HCT116 (cell line): ENCODE data around the gene NTSR1. TPM values are rescaled to one million over a fixed set of nuclear protein-coding genes. Genes with fewer than 3 reads are reported as not detected.

Experiments
- ATAC-seq: fragments of 200-7000 bp; cut with Tn5 transposase; 2 replicates; pipeline ENCODE4 v1.9.1; 2020; ENCODE audit warnings: mild to moderate bottlenecking, moderate library complexity
- BruUV-seq: library from RNA; stranded (reverse); fragments of 400-500 nt; replicated peaks from 2 replicates; lab custom pipeline; 2021; lab: Mats Ljungman, UMichigan
- CTCF ChIA-PET: fragments of 300-600 bp; sonication (Branson Sonifier 250); formaldehyde crosslinking; loops from one replicate; lab custom pipeline; 2021; ENCODE audit warnings: antibody characterized with exemption; lab: Charles Lee
- POLR2A ChIA-PET: fragments of 300-600, 350-600 bp; sonication (Branson Sonifier 250); formaldehyde crosslinking; loops from one replicate; lab custom pipeline; 2021; ENCODE audit warnings: antibody characterized with exemption; lab: Charles Lee
- RAD21 ChIA-PET, 2 experiments: fragments of 300-600 bp; sonication (Branson Sonifier 250); formaldehyde crosslinking; loops; one replicate each; lab custom pipeline; 2023; ENCODE audit warnings: low total read pairs in 2 of 2; ENCODE audit not compliant: uncharacterized antibody in 2 of 2, unreplicated experiment in 2 of 2, low non-redundant PET in 1 of 2; lab: Charles Lee
- DNase-seq: peaks from one replicate; pipeline ENCODE4 v3.0.0-alpha.2; 2010; ENCODE audit warnings: low read depth, low spot score
- H2AFZ ChIP-seq: fragments of 200-600 bp; shearing (Covaris generic), sonication (generic); 2 replicates; pipeline ENCODE4 v1.6.1; 2017; ENCODE audit warnings: low read depth, mixed run types, mixed read lengths, antibody characterized with exemption, low read length; ENCODE audit not compliant: poor library complexity, severe bottlenecking
- H3K27ac ChIP-seq: 2 replicates; pipeline ENCODE4 v1.5.1; 2012; ENCODE audit warnings: low read depth, low read length
- H3K27me3 ChIP-seq: fragments of 200-600 bp; sonication (generic); 2 replicates; pipeline ENCODE4 v1.6.1; 2016; ENCODE audit warnings: mixed run types, low read length, mixed read lengths; ENCODE audit not compliant: insufficient read depth
- H3K36me3 ChIP-seq, 2 experiments: fragments of 200-500 bp in 1 of 2; fragments of 200-600 bp in 1 of 2; sonication (Bioruptor generic) in 1 of 2; sonication (generic) in 1 of 2; 2 replicates each; pipeline versions ENCODE4 v1.5.1 to v1.6.1; 2014 to 2016; ENCODE audit warnings: low read length in 2 of 2, inconsistent platforms in 1 of 2, mixed read lengths in 1 of 2, mixed run types in 1 of 2; ENCODE audit not compliant: insufficient read depth in 2 of 2, control insufficient read depth in 1 of 2
- H3K4me1 ChIP-seq, 2 experiments: fragments of 200-600 bp in 1 of 2; sonication (generic) in 1 of 2; 2 replicates each; pipeline versions ENCODE4 v1.5.1 to v1.6.1; 2012 to 2017; ENCODE audit warnings: low read length in 2 of 2, inconsistent platforms in 1 of 2, mild to moderate bottlenecking in 1 of 2, mixed read lengths in 1 of 2, mixed run types in 1 of 2, moderate library complexity in 1 of 2; ENCODE audit not compliant: insufficient read depth in 2 of 2, control insufficient read depth in 1 of 2
- H3K4me2 ChIP-seq: fragments of 200-600 bp; sonication (generic); 2 replicates; pipeline ENCODE4 v1.6.1; 2017; ENCODE audit warnings: mixed run types, low read length, mixed read lengths
- H3K4me3 ChIP-seq, 2 experiments: fragments of 200-600 bp in 1 of 2; sonication (generic) in 1 of 2; replicated peaks in 1 of 2; 2 replicates each; pipeline ENCODE4 v1.5.1; 2011 to 2016; ENCODE audit warnings: low read length in 2 of 2, control low read depth in 1 of 2, low read depth in 1 of 2, mild to moderate bottlenecking in 1 of 2, mixed read lengths in 1 of 2, mixed run types in 1 of 2
- H3K79me2 ChIP-seq: fragments of 200-600 bp; sonication (generic); 2 replicates; pipeline ENCODE4 v1.6.1; 2017; ENCODE audit warnings: mild to moderate bottlenecking, mixed run types, low read length, moderate library complexity, mixed read lengths; ENCODE audit not compliant: insufficient read depth
- H3K9ac ChIP-seq: fragments of 200-600 bp; sonication (generic); 2 replicates; pipeline ENCODE4 v1.6.1; 2016; ENCODE audit warnings: low read length, mixed read lengths
- H3K9me2 ChIP-seq: fragments of 200-600 bp; sonication (generic), shearing (Covaris generic); 2 replicates; pipeline ENCODE4 v1.6.1; 2017; ENCODE audit warnings: mixed run types, mild to moderate bottlenecking, moderate library complexity; ENCODE audit not compliant: insufficient read depth
- H3K9me3 ChIP-seq, 2 experiments: fragments of 200-500 bp in 1 of 2; fragments of 200-600 bp in 1 of 2; sonication (Bioruptor generic) in 1 of 2; sonication (generic) in 1 of 2; 2 replicates each; pipeline ENCODE4 v1.6.1; 2014 to 2017; ENCODE audit warnings: low read length in 2 of 2, mixed read lengths in 2 of 2, inconsistent platforms in 1 of 2, low read depth in 1 of 2, mild to moderate bottlenecking in 1 of 2, mixed run types in 1 of 2, moderate library complexity in 1 of 2; ENCODE audit not compliant: control insufficient read depth in 1 of 2, insufficient read depth in 1 of 2
- H4K20me1 ChIP-seq: fragments of 200-600 bp; sonication (generic), shearing (Covaris generic); 2 replicates; pipeline ENCODE4 v1.6.1; 2017; ENCODE audit warnings: mixed run types, mild to moderate bottlenecking, moderate library complexity; ENCODE audit not compliant: insufficient read depth
- CTCF ChIP-seq, 3 experiments: fragments of 200-600 bp in 1 of 3; sonication (generic) in 1 of 3; IDR thresholded peaks in 2 of 3; conservative IDR thresholded peaks in 1 of 3; 2 replicates each; pipeline ENCODE4 v1.5.1; 2012 to 2017; ENCODE audit warnings: low read depth in 2 of 3, low read length in 2 of 3, antibody characterized with exemption in 1 of 3, borderline replicate concordance in 1 of 3, control low read depth in 1 of 3, mild to moderate bottlenecking in 1 of 3, mixed read lengths in 1 of 3, mixed run types in 1 of 3, moderate library complexity in 1 of 3; ENCODE audit not compliant: insufficient read depth in 1 of 3
- MAX ChIP-seq: IDR thresholded peaks from 2 replicates; pipeline ENCODE4 v1.6.1; 2012
- SP1 ChIP-seq: IDR thresholded peaks from 2 replicates; pipeline ENCODE4 v1.6.1; 2012; ENCODE audit warnings: low read depth
- intact Hi-C: fragments of 100-400 bp; cut with micrococcal nuclease; formaldehyde crosslinking; loops from 2 replicates; pipeline ENCODE4 v1.10.0; 2022
- total RNA-seq: library from RNA; stranded (reverse); gene quantifications from one replicate; pipeline ENCODE4 v1.2.1, GENCODE V29; 2021; ENCODE audit not compliant: unreplicated experiment

Gene NTSR1
- total RNA-seq, 1 experiment from 2014 or later, result 187 TPM

- H3K79me2 ChIP-seq, result no peaks in the 10 kb centered on the region; the same call in 1 of the 2 replicates
- peaks cover 11 to 46% of the 10 kb centered on the region in 2 experiments; a peak in 3 of 4 replicates for H3K36me3 ChIP-seq
- BruUV-seq, result no TSS peak
- no peaks in the 10 kb centered on the region for H3K27me3 ChIP-seq
- ChIA-PET RAD21 (no interaction called here), POLR2A (no interaction called here), CTCF (interaction anchor here (2.3 kb wide), 1 partner anchor 124 kb away, joined by 7 read pairs; no protein-coding TSS in a partner anchor)
- ATAC-seq, result peak; percentile 24
- no peaks in the 10 kb centered on the region for H4K20me1 ChIP-seq
- peaks cover 6 to 24% of the 10 kb centered on the region in 2 experiments; a peak in 2 of 4 replicates for H3K4me1 ChIP-seq
- no peak overlapping the region for H3K4me3 ChIP-seq
- no peak overlapping the region for H3K4me2 ChIP-seq
- H3K9me3 ChIP-seq, result no peaks in the 10 kb centered on the region
- no peak overlapping the region for H2AFZ ChIP-seq
- H3K9ac ChIP-seq, result no peak overlapping the region
- H3K9me2 ChIP-seq, result no peaks in the 10 kb centered on the region
- peak overlapping the region; percentile 48; the same call in 1 of the 2 replicates for H3K27ac ChIP-seq
- TF ChIP-seq SP1 (no peak), CTCF (IDR thresholded peaks at IDR 0.05 in 2 of 3, conservative IDR thresholded peaks at IDR 0.05 in 1 of 3; ENCODE audit: borderline replicate concordance in 1 of 3, insufficient read depth in 1 of 3, low read depth in 2 of 3, low read length in 2 of 3) (no peak), MAX (peak; percentile 33; the same call in 1 of the 2 replicates)
- intact Hi-C loops, result no loop called here
- DNase-seq, result no peak
Measured at GRCh38 chr20:62666736-62667529, 41.7 kb upstream of the NTSR1 start.
